ENCODE results near the gene SV2B. TPM values are rescaled to one million over a fixed set of nuclear protein-coding genes. Genes with fewer than 3 reads are reported as not detected.

The SV2B gene
- polyA plus RNA-seq, 6 donors from 2014 or later: 0.04 to 0.12 TPM; not detected in 4

- Mint-ChIP-seq H3K27me3 (peaks cover 32 to 39% (median 38%) of the 10 kb centered on the region in 3 donors), H3K4me1 (no peaks in the 10 kb centered on the region), H3K27ac (peak overlapping the region in 1 of 6 donors; percentile 67), H3K4me3 (no peak overlapping the region), H3K9me3 (peaks cover 0 to 8% (median under 1%) of the 10 kb centered on the region in 7 donors), H3K36me3 (no peaks in the 10 kb centered on the region)
- ATAC-seq (ENCODE audit: low read depth in 2 of 2) (no peak), DNase-seq (no peak)
Measured at GRCh38 chr15:91219206-91219605, 119.1 kb downstream of the SV2B start.

GRCh38 chr15:91222052-91222451 lies 122.0 kb downstream of the SV2B start:
- DNase-seq: no peak
- Mint-ChIP-seq H3K4me1 (no peaks in the 10 kb centered on the region), H3K4me3 (no peak overlapping the region), H3K9me3 (no peaks in the 10 kb centered on the region), H3K36me3 (no peaks in the 10 kb centered on the region), H3K27ac (no peak overlapping the region), H3K27me3 (peaks cover 40 to 60% (median 52%) of the 10 kb centered on the region in 3 donors)
- ATAC-seq (ENCODE audit: low read depth in 2 of 2): no peak

GRCh38 chr15:91223863-91224262 lies 123.8 kb downstream of the SV2B start:
- no peak for ATAC-seq (ENCODE audit: low read depth in 2 of 2)
- no peaks in the 10 kb centered on the region for H3K36me3 Mint-ChIP-seq
- H3K4me1 Mint-ChIP-seq: no peaks in the 10 kb centered on the region
- DNase-seq: no peak
- H3K27me3 Mint-ChIP-seq: peaks cover 36 to 64% (median 54%) of the 10 kb centered on the region in 3 donors
- H3K9me3 Mint-ChIP-seq: no peaks in the 10 kb centered on the region
- H3K27ac Mint-ChIP-seq: no peak overlapping the region
- H3K4me3 Mint-ChIP-seq: no peak overlapping the region

GRCh38 chr15:91224755-91225380 lies 124.8 kb downstream of the SV2B start:
- no peaks in the 10 kb centered on the region for H3K4me1 Mint-ChIP-seq
- ATAC-seq (ENCODE audit: low read depth in 2 of 2) (no peak), DNase-seq (no peak)
- H3K9me3 Mint-ChIP-seq: no peaks in the 10 kb centered on the region
- H3K36me3 Mint-ChIP-seq: no peaks in the 10 kb centered on the region
- peaks cover 40 to 60% (median 50%) of the 10 kb centered on the region in 3 donors for H3K27me3 Mint-ChIP-seq
- no peak overlapping the region for H3K4me3 Mint-ChIP-seq
- no peak overlapping the region for H3K27ac Mint-ChIP-seq

- no peaks in the 10 kb centered on the region for H3K9me3 Mint-ChIP-seq
- no peaks in the 10 kb centered on the region for H3K4me1 Mint-ChIP-seq
- no peak overlapping the region for H3K27ac Mint-ChIP-seq
- ATAC-seq (ENCODE audit: low read depth in 2 of 2): no peak
- H3K36me3 Mint-ChIP-seq: no peaks in the 10 kb centered on the region
- H3K4me3 Mint-ChIP-seq: no peak overlapping the region
- DNase-seq: no peak
- H3K27me3 Mint-ChIP-seq: peaks cover 36 to 59% (median 51%) of the 10 kb centered on the region in 3 donors
Measured at GRCh38 chr15:91225741-91226140, 125.7 kb downstream of the SV2B start.

GRCh38 chr15:91227117-91227516 lies 127.1 kb downstream of the SV2B start:
- ATAC-seq (ENCODE audit: low read depth in 2 of 2) (no peak), DNase-seq (no peak)
- Mint-ChIP-seq H3K36me3 (no peaks in the 10 kb centered on the region), H3K4me3 (no peak overlapping the region), H3K4me1 (no peaks in the 10 kb centered on the region), H3K27me3 (peaks cover 41 to 63% (median 48%) of the 10 kb centered on the region in 3 donors), H3K9me3 (no peaks in the 10 kb centered on the region), H3K27ac (peak overlapping the region in 1 of 6 donors; percentile 12)

GRCh38 chr15:91227766-91228165 lies 127.7 kb downstream of the SV2B start:
- H3K4me1 Mint-ChIP-seq: no peaks in the 10 kb centered on the region
- H3K9me3 Mint-ChIP-seq: peaks cover 0 to under 1% (median 0%) of the 10 kb centered on the region in 7 donors
- no peak overlapping the region for H3K27ac Mint-ChIP-seq
- H3K4me3 Mint-ChIP-seq: no peak overlapping the region
- ATAC-seq (ENCODE audit: low read depth in 2 of 2) (no peak), DNase-seq (no peak)
- no peaks in the 10 kb centered on the region for H3K36me3 Mint-ChIP-seq
- peaks cover 41 to 63% (median 43%) of the 10 kb centered on the region in 3 donors for H3K27me3 Mint-ChIP-seq

GRCh38 chr15:91228383-91228782 lies 128.3 kb downstream of the SV2B start:
- Mint-ChIP-seq H3K4me1 (no peaks in the 10 kb centered on the region), H3K36me3 (no peaks in the 10 kb centered on the region), H3K27me3 (peaks cover 39 to 61% (median 43%) of the 10 kb centered on the region in 3 donors), H3K9me3 (peaks cover 0 to 6% (median 3%) of the 10 kb centered on the region in 7 donors), H3K4me3 (no peak overlapping the region), H3K27ac (no peak overlapping the region)
- DNase-seq (no peak), ATAC-seq (ENCODE audit: low read depth in 2 of 2) (no peak)

GRCh38 chr15:91228890-91229289 lies 128.8 kb downstream of the SV2B start:
- Mint-ChIP-seq H3K27ac (no peak overlapping the region), H3K27me3 (peaks cover 37 to 61% (median 41%) of the 10 kb centered on the region in 3 donors), H3K4me3 (no peak overlapping the region), H3K9me3 (peaks cover 0 to 6% (median 3%) of the 10 kb centered on the region in 7 donors), H3K4me1 (no peaks in the 10 kb centered on the region), H3K36me3 (no peaks in the 10 kb centered on the region)
- DNase-seq (no peak), ATAC-seq (ENCODE audit: low read depth in 2 of 2) (no peak)

GRCh38 chr15:91231703-91232102 lies 131.6 kb downstream of the SV2B start:
- no peaks in the 10 kb centered on the region for H3K36me3 Mint-ChIP-seq
- no peaks in the 10 kb centered on the region for H3K4me1 Mint-ChIP-seq
- H3K4me3 Mint-ChIP-seq: no peak overlapping the region
- peaks cover 40 to 64% (median 45%) of the 10 kb centered on the region in 3 donors for H3K27me3 Mint-ChIP-seq
- DNase-seq: no peak
- peaks cover 0 to 6% (median 3%) of the 10 kb centered on the region in 7 donors for H3K9me3 Mint-ChIP-seq
- H3K27ac Mint-ChIP-seq: no peak overlapping the region
- ATAC-seq (ENCODE audit: low read depth in 2 of 2): no peak

- Mint-ChIP-seq H3K4me1 (no peaks in the 10 kb centered on the region), H3K4me3 (no peak overlapping the region), H3K27ac (no peak overlapping the region), H3K27me3 (peaks cover 35 to 56% (median 40%) of the 10 kb centered on the region in 3 donors), H3K36me3 (no peaks in the 10 kb centered on the region), H3K9me3 (peaks cover 0 to 6% (median 3%) of the 10 kb centered on the region in 7 donors)
- ATAC-seq (ENCODE audit: low read depth in 2 of 2) (no peak), DNase-seq (no peak)
Measured at GRCh38 chr15:91234759-91235158, 134.7 kb downstream of the SV2B start.

GRCh38 chr15:91235376-91235775 lies 135.3 kb downstream of the SV2B start:
- DNase-seq: no peak
- H3K27ac Mint-ChIP-seq: no peak overlapping the region
- ATAC-seq (ENCODE audit: low read depth in 2 of 2): no peak
- H3K9me3 Mint-ChIP-seq: peaks cover 0 to 6% (median 3%) of the 10 kb centered on the region in 7 donors
- no peaks in the 10 kb centered on the region for H3K36me3 Mint-ChIP-seq
- H3K4me1 Mint-ChIP-seq: no peaks in the 10 kb centered on the region
- no peak overlapping the region for H3K4me3 Mint-ChIP-seq
- H3K27me3 Mint-ChIP-seq: peaks cover 35 to 55% (median 40%) of the 10 kb centered on the region in 3 donors

GRCh38 chr15:91237445-91237844 lies 137.4 kb downstream of the SV2B start:
- ATAC-seq (ENCODE audit: low read depth in 2 of 2) (no peak), DNase-seq (no peak)
- Mint-ChIP-seq H3K4me1 (no peaks in the 10 kb centered on the region), H3K36me3 (no peaks in the 10 kb centered on the region), H3K27ac (no peak overlapping the region), H3K9me3 (peaks cover 0 to 6% (median 3%) of the 10 kb centered on the region in 7 donors), H3K27me3 (peaks cover 29 to 37% (median 32%) of the 10 kb centered on the region in 3 donors), H3K4me3 (no peak overlapping the region)

- H3K27me3 Mint-ChIP-seq: peaks cover 25 to 28% (median 27%) of the 10 kb centered on the region in 3 donors
- H3K9me3 Mint-ChIP-seq: no peaks in the 10 kb centered on the region
- ATAC-seq (ENCODE audit: low read depth in 2 of 2) (no peak), DNase-seq (no peak)
- no peak overlapping the region for H3K4me3 Mint-ChIP-seq
- no peaks in the 10 kb centered on the region for H3K36me3 Mint-ChIP-seq
- H3K4me1 Mint-ChIP-seq: no peaks in the 10 kb centered on the region
- H3K27ac Mint-ChIP-seq: peak overlapping the region in 1 of 6 donors; percentile 46
Measured at GRCh38 chr15:91238644-91239425, 138.8 kb downstream of the SV2B start.

All from naive B cell (primary cell).